ENCODE measurements around the gene LYPD8. TPM values are rescaled to one million over a fixed set of nuclear protein-coding genes. Genes with fewer than 3 reads are reported as not detected.
A peak's percentile ranks its signal among the peaks of the same experiment; 100 is the strongest.
"Not testable (repeated sequence)": the region's sequence is repeated elsewhere in the genome, so short reads cannot be mapped to it uniquely, and the experiment has no call there.

Gene LYPD8, protein sequence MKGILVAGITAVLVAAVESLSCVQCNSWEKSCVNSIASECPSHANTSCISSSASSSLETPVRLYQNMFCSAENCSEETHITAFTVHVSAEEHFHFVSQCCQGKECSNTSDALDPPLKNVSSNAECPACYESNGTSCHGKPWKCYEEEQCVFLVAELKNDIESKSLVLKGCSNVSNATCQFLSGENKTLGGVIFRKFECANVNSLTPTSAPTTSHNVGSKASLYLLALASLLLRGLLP
- total RNA-seq (2014; rRNA removed) (not detected in 2 replicates), Bru-seq, nascent RNA (percentile 5 among the genes with signal in this experiment), BruChase-seq, experiment 1, labeled RNA remaining after a 6-hour chase (percentile 20 among the genes with signal in this experiment), BruChase-seq, experiment 2, labeled RNA remaining after a 2-hour chase (percentile 20 among the genes with signal in this experiment)
- long read RNA-seq: 0 reads

DNA sequence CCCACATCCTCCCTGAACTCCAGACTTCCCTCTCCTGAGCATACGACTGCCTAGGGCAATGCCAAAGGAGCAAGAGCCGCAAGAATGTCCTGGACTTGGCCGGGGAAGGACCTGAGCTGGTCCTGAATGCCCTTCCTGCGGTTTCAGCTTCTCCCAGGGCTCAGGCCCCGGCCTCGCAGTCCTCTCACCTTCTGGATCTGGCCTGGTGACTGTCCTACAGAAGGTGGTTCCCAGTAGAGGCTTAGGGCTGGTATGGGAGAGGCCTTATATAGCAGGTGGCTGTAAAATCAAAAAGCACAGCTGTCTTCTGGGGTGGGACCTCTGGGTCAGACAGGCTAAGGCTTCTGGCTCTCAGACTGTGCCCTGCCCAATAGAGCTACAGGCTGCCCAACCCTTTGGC lies at the start of gene LYPD8:
Gene LYPD8 (minus strand): TSS at position 243 of the 400 bp plus-strand sequence. CDS start 4,678 bp downstream, outside the sequence.
- no peak for DNase-seq
- Histone ChIP-seq H3K9me2 (replicated peaks; ENCODE audit: low read length) (no peaks in the 10 kb centered on the region), H3K4me2 (ENCODE audit: low read length) (no peak within 1 kb of the TSS), H3K27me3 (ENCODE audit: low read length) (no peaks in the 10 kb centered on the region), H3K36me3 (ENCODE audit: low read depth, low read length) (no peaks in the 10 kb centered on the region), H4K20me1 (ENCODE audit: low read length) (no peaks in the 10 kb centered on the region), H3K27ac (ENCODE audit: low read length) (no peak within 1 kb of the TSS), H3F3A (ENCODE audit: low read length, unreplicated experiment) (no peaks in the 10 kb centered on the region), H3K9me3 (ENCODE audit: low read length) (peaks cover 4% of the 10 kb centered on the region; the same call in 1 of the 2 replicates), H3K4me1 (ENCODE audit: insufficient read depth, low read length) (no peaks in the 10 kb centered on the region), H3K79me2 (ENCODE audit: low read length) (no peaks in the 10 kb centered on the region), H2AFZ (ENCODE audit: low read length) (no peak within 1 kb of the TSS), H3K4me3 (ENCODE audit: low read length) (no peak within 1 kb of the TSS), H3K9ac (ENCODE audit: low read length) (no peak within 1 kb of the TSS)
- intact Hi-C loops (cut with micrococcal nuclease): no loop called here
- TF ChIP-seq EZH2 (IDR thresholded peaks at IDR 0.05; ENCODE audit: low read length, unreplicated experiment) (no peak), EZH2phosphoT487 (IDR thresholded peaks at IDR 0.05; ENCODE audit: borderline replicate concordance, low read length) (no peak), CTCF (conservative IDR thresholded peaks at IDR 0.05; ENCODE audit: low read depth, low read length) (no peak)
- ChIA-PET CTCF (no interaction called here), POLR2A (ENCODE audit: unreplicated experiment) (no interaction called here)
- no TSS peak for BruUV-seq (replicated peaks)
- no peak for ATAC-seq

GRCh38 chr1:248804771-248805681 lies 49.5 kb upstream of the LYPD8 start:
- DNase-seq (no peak), ATAC-seq (no peak)
- TF ChIP-seq EZH2 (IDR thresholded peaks at IDR 0.05; ENCODE audit: low read length, unreplicated experiment) (no peak), CTCF (conservative IDR thresholded peaks at IDR 0.05; ENCODE audit: low read depth, low read length) (no peak), EZH2phosphoT487 (IDR thresholded peaks at IDR 0.05; ENCODE audit: borderline replicate concordance, low read length) (no peak)
- H3K79me2 ChIP-seq (ENCODE audit: low read length): no peaks in the 10 kb centered on the region
- H3K9me2 ChIP-seq (replicated peaks; ENCODE audit: low read length): no peaks in the 10 kb centered on the region
- no peak overlapping the region for H3K4me2 ChIP-seq (ENCODE audit: low read length)
- H3K9ac ChIP-seq (ENCODE audit: low read length): no peak overlapping the region
- peaks cover under 1% of the 10 kb centered on the region for H3K4me1 ChIP-seq (ENCODE audit: insufficient read depth, low read length)
- H3F3A ChIP-seq (ENCODE audit: low read length, unreplicated experiment): no peaks in the 10 kb centered on the region
- no peaks in the 10 kb centered on the region for H3K27me3 ChIP-seq (ENCODE audit: low read length)
- POLR2A ChIA-PET (ENCODE audit: unreplicated experiment): interaction anchor here (0.6 kb wide), 1 partner anchor 743 kb away, joined by 5 read pairs; no protein-coding TSS in a partner anchor
- BruUV-seq (replicated peaks): no TSS peak
- intact Hi-C loops (cut with micrococcal nuclease): no loop called here
- H3K9me3 ChIP-seq (ENCODE audit: low read length): no peaks in the 10 kb centered on the region
- no peak overlapping the region for H2AFZ ChIP-seq (ENCODE audit: low read length)
- CTCF ChIA-PET: no interaction called here
- no peak overlapping the region for H3K27ac ChIP-seq (ENCODE audit: low read length)
- no peak overlapping the region for H3K4me3 ChIP-seq (ENCODE audit: low read length)
- H3K36me3 ChIP-seq (ENCODE audit: low read depth, low read length): no peaks in the 10 kb centered on the region
- no peaks in the 10 kb centered on the region for H4K20me1 ChIP-seq (ENCODE audit: low read length)

DNA sequence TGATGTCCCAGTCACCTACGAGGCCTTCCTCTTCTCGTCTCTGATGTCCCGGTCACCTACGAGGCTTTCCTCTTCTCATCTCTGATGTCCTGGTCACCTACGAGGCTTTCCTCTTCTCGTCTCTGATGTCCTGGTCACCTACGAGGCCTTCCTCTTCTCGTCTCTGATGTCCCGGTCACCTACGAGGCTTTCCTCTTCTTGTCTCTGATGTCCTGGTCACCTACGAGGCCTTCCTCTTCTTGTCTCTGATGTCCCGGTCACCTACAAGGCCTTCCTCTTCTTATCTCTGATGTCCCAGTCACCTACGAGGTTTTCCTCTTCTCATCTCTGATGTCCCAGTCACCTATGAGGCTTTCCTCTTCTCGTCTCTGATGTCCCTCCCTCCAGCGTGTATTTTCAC lies 47.9 kb upstream of the LYPD8 start:
- H3K4me3 ChIP-seq (ENCODE audit: low read length); H3K9ac ChIP-seq (ENCODE audit: low read length); H3K4me1 ChIP-seq (ENCODE audit: insufficient read depth, low read length); POLR2A ChIA-PET (ENCODE audit: unreplicated experiment); H4K20me1 ChIP-seq (ENCODE audit: low read length); BruUV-seq (replicated peaks); H3K9me2 ChIP-seq (replicated peaks; ENCODE audit: low read length); H3K27ac ChIP-seq (ENCODE audit: low read length); H3K9me3 ChIP-seq (ENCODE audit: low read length); H3K79me2 ChIP-seq (ENCODE audit: low read length); H2AFZ ChIP-seq (ENCODE audit: low read length); H3K4me2 ChIP-seq (ENCODE audit: low read length); DNase-seq; H3F3A ChIP-seq (ENCODE audit: low read length, unreplicated experiment); H3K36me3 ChIP-seq (ENCODE audit: low read depth, low read length); ATAC-seq; CTCF ChIA-PET; H3K27me3 ChIP-seq (ENCODE audit: low read length); intact Hi-C loops (cut with micrococcal nuclease): not testable (repeated sequence)

Data from PC-3 (cell line).